A549 (cell line): Measurements from ENCODE around the gene LIAS. TPM values are rescaled to one million over a fixed set of nuclear protein-coding genes. Genes with fewer than 3 reads are reported as not detected.

Experiments
- ATAC-seq, 2 experiments: fragments of 200-7000 bp in 1 of 2; fragments of >200 bp in 1 of 2; cut with Nextera tagmentation in 1 of 2; cut with Tn5 transposase in 1 of 2; 3 replicates each; pipeline versions ENCODE4 v1.8.0 to v1.9.1; 2018 to 2020; ENCODE audit warnings: mild to moderate bottlenecking in 1 of 2, moderate library complexity in 1 of 2
- CTCF ChIA-PET: fragments of 300-600 bp; sonication (Branson Sonifier 250); formaldehyde crosslinking; extraction: SDS; loops from one replicate; lab custom pipeline; 2021; ENCODE audit warnings: antibody characterized with exemption, inconsistent platforms; lab: Yijun Ruan, JAX
- POLR2A ChIA-PET: fragments of 350-600 bp; formaldehyde crosslinking; extraction: SDS; loops from one replicate; lab custom pipeline; 2021; ENCODE audit warnings: antibody characterized with exemption, inconsistent platforms; lab: Yijun Ruan, JAX
- DNase-seq, 2 experiments: peaks; one replicate each; pipeline versions ENCODE4 v3.0.0 to v3.0.0-alpha.2; 2011 to 2016; ENCODE audit warnings: low read depth in 1 of 2, low spot score in 1 of 2
- FAIRE-seq: peaks from 2 replicates; lab custom pipeline; 2011; peaks lifted over from hg19 to GRCh38; lab: Jason Lieb, UNC
- H3K27ac ChIP-seq, 2 experiments: fragments of >200 bp; sonication (Bioruptor Twin); formaldehyde crosslinking; 3 replicates each; pipeline ENCODE4 v1.5.1; 2016 to 2017
- H3K4me1 ChIP-seq: fragments of >200 bp; sonication (Bioruptor Twin); formaldehyde crosslinking; 3 replicates; pipeline ENCODE4 v1.6.1; 2016
- H3K4me2 ChIP-seq: fragments of >200 bp; sonication (Bioruptor Twin); formaldehyde crosslinking; 3 replicates; pipeline ENCODE4 v1.6.1; 2016
- H3K4me3 ChIP-seq: fragments of >200 bp; sonication (Bioruptor Twin); formaldehyde crosslinking; 3 replicates; pipeline ENCODE4 v1.5.1; 2016
- H3K9me3 ChIP-seq: fragments of >200 bp; sonication (Bioruptor Twin); formaldehyde crosslinking; 3 replicates; pipeline ENCODE4 v1.6.1; 2016
- BHLHE40 ChIP-seq: IDR thresholded peaks from 2 replicates; pipeline ENCODE4 v1.6.1; 2012; ENCODE audit warnings: low read depth, low read length, inconsistent platforms
- CHD2 ChIP-seq: fragments of 150-350 bp; IDR thresholded peaks from 2 replicates; pipeline ENCODE4 v1.6.1; 2014; ENCODE audit warnings: low read length; ENCODE audit not compliant: partially characterized antibody
- EHF ChIP-seq: fragments of 250-450 bp; sonication (Bioruptor Pico); IDR thresholded peaks from 2 replicates; pipeline ENCODE4 v1.5.0; 2020; ENCODE audit warnings: mild to moderate bottlenecking
- EHMT2 ChIP-seq: fragments of 200-600 bp; sonication (generic); IDR thresholded peaks from 2 replicates; pipeline ENCODE4 v1.6.1; 2016; ENCODE audit warnings: antibody characterized with exemption, low read depth, mild to moderate bottlenecking, moderate library complexity
- EP300 ChIP-seq, 2 experiments: fragments of >200 bp; sonication (Bioruptor Twin); formaldehyde crosslinking; IDR thresholded peaks; 2 replicates in 1 of 2; 3 replicates in 1 of 2; pipeline ENCODE4 v1.6.1; 2016 to 2017
- ESRRA ChIP-seq: fragments of 150-350 bp; IDR thresholded peaks from 2 replicates; pipeline ENCODE4 v1.6.1; 2014; ENCODE audit warnings: mild to moderate bottlenecking, low read length, borderline replicate concordance
- HEYL ChIP-seq: fragments of 250-450 bp; sonication (Bioruptor Pico); IDR thresholded peaks from 2 replicates; pipeline ENCODE4 v1.8.0; 2021; ENCODE audit warnings: mild to moderate bottlenecking, moderate library complexity
- HOXB13 ChIP-seq: fragments of 250-450 bp; sonication (Bioruptor Pico); IDR thresholded peaks from 2 replicates; pipeline ENCODE4 v1.5.0; 2020; ENCODE audit warnings: low read depth, mild to moderate bottlenecking, moderate library complexity
- KDM1A ChIP-seq: fragments of 200-600 bp; sonication (generic); IDR thresholded peaks from 2 replicates; pipeline ENCODE4 v1.6.1; 2016; ENCODE audit warnings: low read depth, mild to moderate bottlenecking
- MAFK ChIP-seq: fragments of 450-650 bp; IDR thresholded peaks from 2 replicates; pipeline ENCODE4 v1.6.1; 2014; ENCODE audit not compliant: partially characterized antibody
- RARB ChIP-seq: fragments of 250-450 bp; sonication (Bioruptor Pico); IDR thresholded peaks from 2 replicates; pipeline ENCODE4 v1.8.0; 2021; ENCODE audit warnings: mild to moderate bottlenecking, moderate library complexity
- TFCP2L1 ChIP-seq: fragments of 250-450 bp; sonication (Bioruptor Pico); IDR thresholded peaks from 2 replicates; pipeline ENCODE4 v1.5.0; 2021; ENCODE audit warnings: mild to moderate bottlenecking
- ZC3H11A ChIP-seq: fragments of 450-650 bp; IDR thresholded peaks from 2 replicates; pipeline ENCODE4 v1.6.1; 2014; ENCODE audit warnings: antibody characterized with exemption, mild to moderate bottlenecking
- WGBS: methylation state at CpG from one replicate; pipeline ENCODE4 v1.1.6; 2017; ENCODE audit errors: missing lambda C conversion rate; 5-methylcytosine and 5-hydroxymethylcytosine counted together
- polyA plus RNA-seq, 4 experiments: library from polyadenylated mRNA; depleted of rRNA in 3 of 4; stranded (reverse); fragments of >200 nt; fragmentation: RNase III in 1 of 4; extraction: RNeasy Plus Mini Kit Qiagen cat#74134 plus additional on column Dnase treatment in 1 of 4; gene quantifications; 2 replicates in 3 of 4; 3 replicates in 1 of 4; pipeline ENCODE4 v1.2.3, GENCODE V29; 2011 to 2017
- TF ChIP-seq, protein P1 (sequence below): IDR thresholded peaks from 2 replicates; pipeline ENCODE4 v1.6.1; 2012
- TF ChIP-seq, protein P2 (sequence below): fragments of >200 bp; sonication (Bioruptor Twin); formaldehyde crosslinking; IDR thresholded peaks from 3 replicates; pipeline ENCODE4 v1.6.1; 2016

Gene LIAS
- polyA plus RNA-seq, 2 of the 4 experiments (the other 2 are of a cell fraction) = 11.3 to 22.3 TPM

DNA sequence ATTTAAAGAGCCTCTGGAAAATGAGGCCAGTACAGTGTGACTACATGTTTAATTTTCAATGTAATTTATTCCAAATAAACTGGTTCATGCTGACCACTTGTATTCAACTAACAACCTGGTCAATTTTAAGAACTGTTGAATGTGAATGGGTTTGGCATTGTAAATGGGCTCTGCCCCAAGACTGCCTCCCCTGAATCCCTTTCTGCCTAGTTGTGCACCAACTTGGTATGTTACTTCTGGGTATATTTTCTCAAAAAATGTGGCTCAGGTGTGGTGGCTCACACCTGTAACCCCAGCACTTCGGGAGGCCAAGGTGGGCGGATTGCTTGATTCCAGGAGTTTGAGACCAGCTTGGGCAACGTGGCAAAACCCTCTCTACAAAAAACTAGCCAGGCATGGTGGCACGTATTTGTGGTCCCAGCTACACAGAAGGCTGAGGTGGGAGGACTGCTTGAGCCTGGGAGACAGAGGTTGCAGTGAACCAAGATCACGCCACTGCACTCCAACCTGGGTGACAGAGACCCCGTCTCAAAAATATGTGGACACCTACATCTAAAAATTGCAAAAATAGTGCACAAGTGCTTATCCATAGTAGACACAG lies 7.3 kb upstream of the LIAS start:
- ATAC-seq = no peak
- TF ChIP-seq, protein P1, sequence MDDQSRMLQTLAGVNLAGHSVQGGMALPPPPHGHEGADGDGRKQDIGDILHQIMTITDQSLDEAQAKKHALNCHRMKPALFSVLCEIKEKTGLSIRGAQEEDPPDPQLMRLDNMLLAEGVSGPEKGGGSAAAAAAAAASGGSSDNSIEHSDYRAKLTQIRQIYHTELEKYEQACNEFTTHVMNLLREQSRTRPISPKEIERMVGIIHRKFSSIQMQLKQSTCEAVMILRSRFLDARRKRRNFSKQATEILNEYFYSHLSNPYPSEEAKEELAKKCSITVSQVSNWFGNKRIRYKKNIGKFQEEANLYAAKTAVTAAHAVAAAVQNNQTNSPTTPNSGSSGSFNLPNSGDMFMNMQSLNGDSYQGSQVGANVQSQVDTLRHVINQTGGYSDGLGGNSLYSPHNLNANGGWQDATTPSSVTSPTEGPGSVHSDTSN = no peak
- TF ChIP-seq KDM1A (no peak), TFCP2L1 (CRISPR knock-in tag) (no peak), RARB (CRISPR knock-in tag) (no peak), BHLHE40 (no peak), ESRRA (no peak), EHMT2 (no peak), HOXB13 (no peak), EHF (no peak), EP300 (IDR thresholded peaks at IDR 0.05) (no peak)
- TF ChIP-seq, all 56 proteins: peak for 0
- Histone ChIP-seq H3K4me3 (no peak overlapping the region), H3K9me3 (no peaks in the 10 kb centered on the region), H3K27ac (no peak overlapping the region), H3K4me1 (peaks cover 36% of the 10 kb centered on the region), H3K4me2 (no peak overlapping the region)
- WGBS = over 99% methylated on average over 6 of the region's 6 CpGs
- FAIRE-seq (no peak), DNase-seq (no peak)
- ChIA-PET CTCF (interaction anchor here (1.0 kb wide), 1 partner anchor 524 kb away, joined by 3 read pairs; no protein-coding TSS in a partner anchor), POLR2A (interaction anchor here (0.7 kb wide), 1 partner anchor 8 kb away, joined by 4 read pairs; the partner anchor contains the start of gene LIAS)

DNA sequence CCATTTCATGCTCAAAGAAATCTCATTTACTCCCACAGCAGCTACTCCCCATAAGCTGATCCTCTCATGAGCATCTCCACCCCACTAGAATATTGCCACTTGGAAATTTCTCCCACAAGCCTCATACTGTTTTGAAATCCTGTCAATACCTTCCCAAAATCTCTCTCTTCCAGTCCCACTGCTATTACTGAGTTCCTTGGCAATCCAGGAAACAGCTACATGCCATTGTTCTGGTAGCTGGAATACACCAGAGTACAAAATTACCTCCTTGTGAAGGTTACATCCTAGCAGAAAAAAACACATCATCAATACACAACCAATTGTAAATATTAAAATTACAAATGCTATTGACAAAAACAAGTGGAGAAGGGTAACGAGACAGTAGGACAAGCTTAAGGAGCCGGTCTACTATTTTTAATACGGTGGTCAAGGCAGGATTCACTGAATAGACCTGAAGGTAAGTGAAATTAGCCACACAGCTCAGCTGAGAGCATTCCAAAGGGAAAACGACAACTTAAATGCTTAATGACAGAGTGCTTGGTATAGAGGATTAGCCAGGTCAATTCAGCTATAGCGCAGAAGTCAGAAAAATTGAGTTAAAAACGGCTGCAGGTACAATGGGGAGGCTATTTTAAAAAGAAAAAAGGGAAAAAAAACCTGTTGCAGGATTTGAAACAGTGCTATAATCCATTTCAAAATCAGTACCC lies 6.5 kb upstream of the LIAS start:
- H3K9me3 ChIP-seq = no peaks in the 10 kb centered on the region
- no peak overlapping the region for H3K27ac ChIP-seq
- H3K4me2 ChIP-seq = no peak overlapping the region
- FAIRE-seq (no peak), DNase-seq (no peak), ATAC-seq (no peak)
- H3K4me1 ChIP-seq = peaks cover 43% of the 10 kb centered on the region
- CTCF ChIA-PET = interaction anchor here (1.0 kb wide), 1 partner anchor 523 kb away, joined by 3 read pairs; no protein-coding TSS in a partner anchor
- POLR2A ChIA-PET = interaction anchor here (0.6 kb wide), 1 partner anchor 22 kb away, joined by 5 read pairs; no protein-coding TSS in a partner anchor
- WGBS = 85% methylated on average over 6 of the region's 6 CpGs
- TF ChIP-seq ZC3H11A = no peak
- TF ChIP-seq, protein P2, sequence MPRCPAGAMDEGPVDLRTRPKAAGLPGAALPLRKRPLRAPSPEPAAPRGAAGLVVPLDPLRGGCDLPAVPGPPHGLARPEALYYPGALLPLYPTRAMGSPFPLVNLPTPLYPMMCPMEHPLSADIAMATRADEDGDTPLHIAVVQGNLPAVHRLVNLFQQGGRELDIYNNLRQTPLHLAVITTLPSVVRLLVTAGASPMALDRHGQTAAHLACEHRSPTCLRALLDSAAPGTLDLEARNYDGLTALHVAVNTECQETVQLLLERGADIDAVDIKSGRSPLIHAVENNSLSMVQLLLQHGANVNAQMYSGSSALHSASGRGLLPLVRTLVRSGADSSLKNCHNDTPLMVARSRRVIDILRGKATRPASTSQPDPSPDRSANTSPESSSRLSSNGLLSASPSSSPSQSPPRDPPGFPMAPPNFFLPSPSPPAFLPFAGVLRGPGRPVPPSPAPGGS = 0 out of 3 replicates have a peak, but pooled peaks have one; percentile 20
- peak; percentile 8; the same call in 1 of the 2 replicates for TF ChIP-seq TFCP2L1 (CRISPR knock-in tag)
- H3K4me3 ChIP-seq = no peak overlapping the region

DNA sequence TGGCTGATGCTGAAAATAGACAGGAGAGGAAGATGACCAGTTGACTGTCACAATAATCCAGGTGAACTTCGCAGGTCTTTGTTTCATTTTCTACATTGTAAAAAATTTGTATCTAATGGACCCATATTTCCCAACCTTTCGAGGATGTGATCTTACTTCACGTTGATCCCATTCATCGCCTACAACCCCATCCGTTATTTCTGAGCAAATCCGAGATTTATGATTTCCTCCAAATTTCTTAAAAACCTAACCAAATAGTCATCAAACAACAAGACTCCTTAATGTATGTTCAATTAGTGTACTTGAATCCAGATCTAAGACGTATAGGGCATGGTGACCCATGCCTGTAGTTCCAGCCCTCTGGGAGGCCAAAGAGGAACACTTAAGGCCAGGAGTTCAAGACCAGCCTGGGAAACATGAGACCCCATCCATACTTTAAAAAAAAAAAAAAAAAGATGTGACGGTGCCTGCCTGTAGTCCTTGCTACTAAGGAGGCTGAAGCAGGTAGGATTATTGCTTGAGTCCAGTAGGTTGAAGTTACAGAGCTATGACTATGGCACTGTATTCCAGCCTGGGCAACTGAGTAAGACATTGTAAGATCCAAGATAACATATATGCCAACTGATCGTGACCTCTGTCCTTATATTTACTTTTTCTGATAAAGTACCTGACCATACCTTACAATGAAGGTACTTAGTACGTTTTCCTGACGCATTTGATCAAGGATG lies 5.8 kb upstream of the LIAS start:
- POLR2A ChIA-PET = interaction anchor here (0.6 kb wide), 1 partner anchor 23 kb away, joined by 5 read pairs; no protein-coding TSS in a partner anchor
- ATAC-seq = no peak
- CTCF ChIA-PET = interaction anchor here (0.6 to 1.0 kb wide), 2 partner anchors 523 to 697 kb away, joined by 3 read pairs; no protein-coding TSS in a partner anchor

DNA sequence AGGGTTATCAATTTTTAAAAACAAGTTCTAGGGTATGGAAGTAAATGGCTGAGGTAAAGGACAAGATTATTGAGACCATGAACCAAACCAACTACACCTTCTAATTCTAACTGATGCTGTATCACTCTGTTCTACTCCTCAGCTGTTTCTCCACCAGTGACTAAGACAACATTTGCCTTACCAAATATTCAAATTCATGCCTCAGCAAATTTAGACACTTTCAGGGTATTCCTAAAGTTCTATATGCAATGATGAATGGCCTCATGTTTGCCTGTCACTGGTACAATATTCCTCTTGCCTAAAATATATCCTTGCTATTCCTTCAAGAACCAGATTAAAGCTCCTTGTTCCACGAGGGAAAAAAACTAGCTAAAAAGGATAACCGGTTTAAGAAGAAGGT lies 5.1 kb upstream of the LIAS start:
- Histone ChIP-seq H3K4me3 (no peak overlapping the region), H3K9me3 (no peaks in the 10 kb centered on the region), H3K27ac (no peak overlapping the region), H3K4me2 (no peak overlapping the region), H3K4me1 (peaks cover 43% of the 10 kb centered on the region)
- ATAC-seq = no peak
- ChIA-PET POLR2A (no interaction called here), CTCF (interaction anchor here (0.6 kb wide), 1 partner anchor 697 kb away, joined by 3 read pairs; no protein-coding TSS in a partner anchor)
- no peak for FAIRE-seq
- TF ChIP-seq MAFK = peak; percentile 48
- no peak for TF ChIP-seq CHD2
- WGBS = 84% methylated on average over 2 of the region's 2 CpGs
- DNase-seq = no peak

More for the DNA sequence above, 5.8 kb upstream of the LIAS start:
- no peak for TF ChIP-seq HOXB13
- TF ChIP-seq HEYL = no peak
- no peak for TF ChIP-seq ESRRA
- Histone ChIP-seq H3K9me3 (no peaks in the 10 kb centered on the region), H3K4me2 (no peak overlapping the region), H3K4me1 (peaks cover 43% of the 10 kb centered on the region), H3K27ac (no peak overlapping the region), H3K4me3 (no peak overlapping the region)
- no peak for FAIRE-seq
- 91% methylated on average over 11 of the region's 11 CpGs for WGBS
- DNase-seq = no peak
